PC-9 (cell line): ENCODE data around the gene ADAMTS10.

Experiments
- CTCF ChIP-seq: fragments of 200-600 bp; sonication (generic); conservative IDR thresholded peaks from 2 replicates; pipeline ENCODE4 v1.6.1; 2017; ENCODE audit warnings: mixed run types, antibody characterized with exemption, mild to moderate bottlenecking, moderate library complexity
- EZH2 ChIP-seq: fragments of 200-600 bp; sonication (generic); IDR thresholded peaks from 2 replicates; pipeline ENCODE4 v1.8.0; 2017; ENCODE audit warnings: antibody characterized with exemption, low read depth

- TF ChIP-seq CTCF, result no peak
- no peak for TF ChIP-seq EZH2
These were observed 32.0 kb upstream of the ADAMTS10 start for GRCh38 chr19:8642561-8642960.
